NCI-H2227 (cell line): ENCODE results near the gene OR10A5.
"Not testable (repeated sequence)": the region's sequence is repeated elsewhere in the genome, so short reads cannot be mapped to it uniquely, and the experiment has no call there.

Source experiments
- DNase-seq: peaks from one replicate; lab custom pipeline; 2025; ENCODE audit not compliant: unreplicated experiment; lab: John Stamatoyannopoulos, UW

OR10A5 gene

DNA sequence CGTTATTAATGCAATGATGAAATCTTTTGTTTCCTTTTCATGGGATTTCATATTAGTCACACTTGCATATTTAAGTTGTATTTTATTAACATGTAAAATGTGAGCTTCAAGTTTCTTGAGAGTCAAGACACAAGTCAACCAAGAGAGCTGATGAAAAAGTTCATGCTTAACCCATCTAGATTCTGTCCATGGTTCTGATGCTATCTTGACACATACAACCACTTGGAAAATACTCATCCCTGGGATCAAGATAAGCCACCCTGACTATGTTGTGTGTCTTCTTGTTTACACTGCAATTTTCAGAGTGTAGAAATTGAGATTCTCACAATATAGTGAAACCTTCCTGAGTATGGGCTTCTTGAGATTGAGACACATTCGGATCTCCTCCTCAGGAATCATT, 30.3 kb downstream of the OR10A5 start:
- no peak for DNase-seq

DNA sequence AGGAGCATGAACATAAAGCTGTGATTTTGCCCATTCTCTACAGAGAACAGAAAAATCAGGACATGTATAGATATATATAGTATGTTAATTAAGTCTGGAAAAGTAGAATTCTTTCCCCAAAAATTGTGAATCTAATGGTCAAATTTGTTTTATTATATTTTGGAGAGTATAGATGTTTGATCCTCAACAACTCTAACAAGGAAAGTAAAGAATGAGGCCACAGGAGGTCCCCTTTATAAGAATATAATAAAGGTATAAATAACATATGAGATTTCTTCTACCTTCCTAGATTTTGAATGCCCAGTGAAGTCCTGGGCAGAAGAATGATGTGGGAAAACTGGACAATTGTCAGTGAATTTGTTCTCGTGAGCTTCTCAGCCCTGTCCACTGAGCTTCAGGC, 30.8 kb downstream of the OR10A5 start, which contains the start of gene OR10A4:
OR10A4 (plus strand) TSS at position 301 of the 400 bp plus-strand sequence; CDS start at position 324, 23 bp downstream.
- no peak for DNase-seq

DNA sequence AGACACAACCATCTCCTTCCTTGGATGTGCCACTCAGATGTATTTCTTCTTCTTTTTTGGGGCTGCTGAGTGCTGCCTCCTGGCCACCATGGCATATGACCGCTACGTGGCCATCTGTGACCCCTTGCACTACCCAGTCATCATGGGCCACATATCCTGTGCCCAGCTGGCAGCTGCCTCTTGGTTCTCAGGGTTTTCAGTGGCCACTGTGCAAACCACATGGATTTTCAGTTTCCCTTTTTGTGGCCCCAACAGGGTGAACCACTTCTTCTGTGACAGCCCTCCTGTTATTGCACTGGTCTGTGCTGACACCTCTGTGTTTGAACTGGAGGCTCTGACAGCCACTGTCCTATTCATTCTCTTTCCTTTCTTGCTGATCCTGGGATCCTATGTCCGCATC, 31.4 kb downstream of the OR10A5 start:
- no peak for DNase-seq

DNA sequence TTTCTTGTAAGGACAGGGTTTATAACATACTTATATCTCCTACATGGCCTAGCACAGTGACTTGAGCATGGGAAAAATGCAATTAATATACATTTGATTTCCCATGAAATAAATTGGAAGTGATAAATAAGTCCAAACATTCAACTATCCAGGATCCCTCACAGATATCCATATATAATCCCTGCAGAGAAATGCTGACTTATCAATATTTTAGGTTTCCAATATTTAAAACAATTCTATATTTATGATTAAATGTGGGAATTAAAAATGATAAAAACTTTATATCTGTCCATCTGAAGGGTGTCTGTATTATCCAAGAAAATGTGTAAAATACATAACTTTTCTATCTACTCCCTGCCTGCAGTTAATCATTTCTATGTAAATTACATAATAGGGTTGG, 37.3 kb downstream of the OR10A5 start:
- DNase-seq = no peak

DNA sequence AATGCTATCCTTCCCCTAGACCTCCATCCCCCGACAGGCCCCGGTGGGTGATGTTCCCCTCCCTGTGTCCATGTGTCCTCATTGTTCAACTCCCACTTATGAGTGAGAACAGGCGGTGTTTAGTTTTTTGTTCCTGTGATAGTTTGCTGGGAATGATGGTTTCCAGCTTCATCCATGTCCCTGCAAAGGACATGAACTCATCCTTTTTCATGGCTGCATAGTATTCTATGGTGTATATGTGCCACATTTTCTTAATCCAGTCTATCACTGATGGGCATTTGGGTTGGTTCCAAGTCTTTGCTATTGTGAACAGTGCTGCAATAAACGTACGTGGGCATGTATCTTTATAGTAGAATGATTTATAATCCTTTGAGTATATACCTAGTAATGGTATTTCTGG, 42.2 kb downstream of the OR10A5 start:
- not testable (repeated sequence) for DNase-seq

DNA sequence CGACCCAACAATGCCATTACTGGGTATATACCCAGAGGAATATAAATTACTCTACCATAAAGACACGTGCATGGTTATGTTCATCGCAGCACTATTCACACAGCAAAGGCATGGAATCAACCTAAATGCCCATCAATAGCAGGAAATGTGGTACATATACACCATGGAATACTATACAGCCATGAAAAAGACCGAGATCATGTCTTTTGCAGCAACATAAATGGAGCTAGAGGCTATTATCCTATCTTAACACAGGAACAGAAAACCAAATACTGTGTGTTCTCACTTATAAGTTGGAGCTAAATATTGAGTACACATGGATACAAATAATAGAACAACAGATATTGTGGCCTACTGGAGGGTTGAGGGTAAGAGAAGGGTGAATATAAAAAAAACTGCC, 43.3 kb downstream of the OR10A5 start:
- no peak for DNase-seq

DNA sequence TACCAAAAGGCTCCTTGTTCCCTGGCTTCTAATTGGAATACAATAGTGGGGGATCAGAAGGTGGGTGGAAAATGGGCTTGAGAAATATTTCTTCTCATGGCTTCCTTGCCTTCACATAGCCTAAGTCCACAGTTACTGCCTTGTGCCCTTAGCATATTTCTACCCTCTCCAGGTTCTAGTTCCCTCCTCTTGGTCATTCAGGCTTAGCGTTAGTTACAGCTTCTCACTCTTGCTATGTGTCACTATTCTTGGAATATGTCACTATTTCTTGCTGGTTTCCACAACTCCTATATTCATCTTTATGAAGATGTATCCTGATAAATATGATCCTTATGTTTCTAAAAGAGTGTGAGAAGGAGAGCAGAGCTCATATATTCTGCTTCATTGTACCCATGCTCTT, 44.4 kb downstream of the OR10A5 start:
- DNase-seq = no peak

DNA sequence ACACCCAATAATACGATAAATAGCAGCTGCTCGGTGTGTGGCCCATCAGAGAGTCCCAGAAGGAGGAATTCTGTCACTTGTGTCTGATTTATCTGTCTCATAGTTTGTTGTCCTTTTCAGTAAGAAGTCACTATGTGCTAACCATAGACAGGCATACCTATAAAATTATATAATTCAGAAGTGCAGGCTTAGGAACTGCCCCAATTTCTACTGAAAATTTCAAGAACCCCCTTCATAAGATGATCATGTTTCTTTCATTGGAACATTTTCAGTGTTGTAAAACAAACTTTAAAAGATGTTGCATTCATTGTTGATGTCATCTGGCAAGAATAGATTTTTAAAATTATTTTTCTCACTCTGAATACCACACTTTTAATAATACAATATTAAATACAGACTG, 46.9 kb downstream of the OR10A5 start, which contains the start of gene OR2D2:
OR2D2 (minus strand) TSS at position 101 of the 400 bp plus-strand sequence; CDS start at position 101, 0 bp downstream.
- DNase-seq = no peak

DNA sequence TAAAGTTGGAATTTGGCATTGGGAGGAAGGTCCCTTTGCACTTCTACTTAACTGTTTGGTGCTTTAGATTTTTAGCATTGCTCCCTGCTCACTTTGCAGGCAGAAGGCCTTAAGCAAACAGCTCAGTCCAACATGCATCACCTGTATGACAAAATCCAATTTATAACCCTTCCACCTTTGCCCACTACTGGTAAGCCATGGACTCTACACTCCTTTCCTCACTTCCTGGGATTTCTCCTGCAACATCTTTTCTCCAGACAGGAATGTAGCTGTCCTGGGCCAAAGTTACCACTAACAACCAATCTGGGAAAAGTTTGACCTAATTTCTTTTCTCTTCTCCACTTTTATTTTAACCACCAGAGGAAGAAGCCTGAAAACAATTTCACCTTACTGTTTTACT, 48.6 kb downstream of the OR10A5 start:
- DNase-seq = no peak

DNA sequence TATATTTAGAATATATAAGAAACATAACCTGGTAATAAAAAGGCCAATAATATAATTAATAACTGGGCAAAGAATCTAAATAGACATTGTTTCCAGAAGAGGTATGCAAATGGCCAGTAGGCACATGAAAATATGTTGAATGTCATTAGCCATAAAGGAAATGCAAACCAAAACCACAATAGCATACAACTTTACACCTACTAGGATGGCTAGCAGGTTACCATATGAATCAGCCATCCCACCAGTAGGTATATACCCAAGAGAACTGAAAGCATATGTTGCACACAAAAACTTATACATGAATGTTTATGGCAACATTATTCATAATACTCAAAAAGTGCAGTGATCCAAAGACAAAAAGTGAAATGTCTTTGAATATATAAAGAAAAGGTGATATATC, 49.5 kb downstream of the OR10A5 start:
- no peak for DNase-seq
